Uterus (tissue), 4 donors: ENCODE data around the gene F10. TPM values are rescaled to one million over a fixed set of nuclear protein-coding genes. Genes with fewer than 3 reads are reported as not detected.
A peak's percentile ranks its signal among the peaks of the same experiment; 100 is the strongest.

Experiments
- DNase-seq, 2 donors: peaks; one replicate each; pipeline ENCODE4 v3.0.0-alpha.2; 2019 to 2020
- H3K27ac ChIP-seq, 2 donors: fragments of 200-600 bp; sonication (generic); 1 replicate in 1 of 2; 2 replicates in 1 of 2; pipeline ENCODE4 v1.5.1; 2016 to 2018
- H3K27me3 ChIP-seq, 2 donors: fragments of 200-600 bp; sonication (generic); one replicate each; pipeline ENCODE4 v1.5.1; 2018 to 2019; ENCODE audit warnings: control low read depth in 1 of 2
- H3K36me3 ChIP-seq, 2 donors: fragments of 200-600 bp; sonication (generic); one replicate each; pipeline ENCODE4 v1.5.1; 2019; ENCODE audit warnings: control low read depth in 1 of 2
- H3K4me1 ChIP-seq, 2 donors: fragments of 200-600 bp; sonication (generic); one replicate each; pipeline ENCODE4 v1.5.1; 2018 to 2019; ENCODE audit warnings: control low read depth in 1 of 2
- H3K4me3 ChIP-seq, 2 donors: fragments of 200-600 bp; sonication (generic); 1 replicate in 1 of 2; 2 replicates in 1 of 2; pipeline ENCODE4 v1.5.1; 2018 to 2019; ENCODE audit warnings: mild to moderate bottlenecking in 1 of 2
- H3K9me3 ChIP-seq, 2 donors: fragments of 200-600 bp; sonication (generic); one replicate each; pipeline ENCODE4 v1.5.1; 2019; ENCODE audit warnings: control low read depth in 1 of 2
- CTCF ChIP-seq, 4 experiments: fragments of 200-600 bp in 2 of 4; fragments of 450-650 bp in 2 of 4; sonication (generic) in 2 of 4; IDR thresholded peaks; one replicate each; pipeline ENCODE4 v1.5.1; 2016 to 2019; ENCODE audit warnings: antibody characterized with exemption in 4 of 4, mild to moderate bottlenecking in 2 of 4, moderate library complexity in 1 of 4
- POLR2A ChIP-seq, 2 donors: fragments of 450-650 bp; IDR thresholded peaks; one replicate each; pipeline ENCODE4 v1.6.1; 2016; ENCODE audit warnings: antibody characterized with exemption in 2 of 2, mild to moderate bottlenecking in 1 of 2, moderate library complexity in 1 of 2
- intact Hi-C: fragments of 100-400 bp; cut with DNase I; formaldehyde crosslinking; loops from one replicate; pipeline ENCODE4 v1.15.1; 2023; ENCODE audit warnings: low total_unique reads
- total RNA-seq, 4 donors: library from RNA; depleted of rRNA in 3 of 4; stranded (reverse); fragments of >200 nt in 3 of 4; gene quantifications; one replicate each; pipeline versions ENCODE4 v1.1.0 to v1.2.4, GENCODE V29; 2014 to 2023
- donor health status: DM: yes; HTN: yes; CAD: no.

The F10 gene
- total RNA-seq, 4 donors from 2014 or later: 6.8 to 56.8 (median 12.1) TPM

GRCh38 chr13:113129480-113129879 lies 6.9 kb downstream of the F10 start:
- Histone ChIP-seq H3K36me3 (no peaks in the 10 kb centered on the region), H3K27me3 (no peaks in the 10 kb centered on the region), H3K27ac (no peak overlapping the region), H3K4me3 (no peak overlapping the region), H3K4me1 (no peaks in the 10 kb centered on the region), H3K9me3 (no peaks in the 10 kb centered on the region)
- intact Hi-C loops: no loop called here
- TF ChIP-seq POLR2A (IDR thresholded peaks at IDR 0.05) (no peak), CTCF (IDR thresholded peaks at IDR 0.05) (no peak)
- no peak for DNase-seq

GRCh38 chr13:113129921-113130750 lies 7.5 kb downstream of the F10 start:
- peak in 1 of 2 donors; percentile 17 for DNase-seq
- no peak overlapping the region for H3K4me3 ChIP-seq
- no peaks in the 10 kb centered on the region for H3K9me3 ChIP-seq
- no peaks in the 10 kb centered on the region for H3K36me3 ChIP-seq
- intact Hi-C loops: no loop called here
- no peaks in the 10 kb centered on the region for H3K4me1 ChIP-seq
- H3K27ac ChIP-seq: no peak overlapping the region
- H3K27me3 ChIP-seq: no peaks in the 10 kb centered on the region
- TF ChIP-seq CTCF (IDR thresholded peaks at IDR 0.05) (no peak), POLR2A (IDR thresholded peaks at IDR 0.05) (no peak)

- H3K27ac ChIP-seq: no peak overlapping the region
- no peak overlapping the region for H3K4me3 ChIP-seq
- no peaks in the 10 kb centered on the region for H3K36me3 ChIP-seq
- DNase-seq: no peak
- TF ChIP-seq CTCF (IDR thresholded peaks at IDR 0.05) (no peak), POLR2A (IDR thresholded peaks at IDR 0.05) (no peak)
- H3K9me3 ChIP-seq: no peaks in the 10 kb centered on the region
- intact Hi-C loops: no loop called here
- no peaks in the 10 kb centered on the region for H3K27me3 ChIP-seq
- H3K4me1 ChIP-seq: no peaks in the 10 kb centered on the region
Observed at GRCh38 chr13:113135281-113135760, 12.7 kb downstream of the F10 start.

- no peak for TF ChIP-seq CTCF (IDR thresholded peaks at IDR 0.05)
- TF ChIP-seq POLR2A (IDR thresholded peaks at IDR 0.05): no peak
- intact Hi-C loops: no loop called here
- no peaks in the 10 kb centered on the region for H3K27me3 ChIP-seq
- no peak overlapping the region for H3K27ac ChIP-seq
- no peaks in the 10 kb centered on the region for H3K9me3 ChIP-seq
- DNase-seq: no peak
- no peaks in the 10 kb centered on the region for H3K36me3 ChIP-seq
- H3K4me3 ChIP-seq: no peak overlapping the region
- no peaks in the 10 kb centered on the region for H3K4me1 ChIP-seq
Observed at GRCh38 chr13:113137691-113138298, 15.2 kb downstream of the F10 start.
